COR-L47 (cell line): ENCODE data around the gene NTM.

Experiments
- DNase-seq: peaks from one replicate; lab custom pipeline; 2025; lab: John Stamatoyannopoulos, UW

Gene NTM

GRCh38 chr11:131373095-131373725 is 2.8 kb downstream of the NTM start:
- no peak for DNase-seq

- DNase-seq: no peak
These were observed 3.3 kb downstream of the NTM start for GRCh38 chr11:131373756-131374155.

GRCh38 chr11:131375421-131375820 is 5.0 kb downstream of the NTM start:
- no peak for DNase-seq

- DNase-seq: no peak
These were observed 5.5 kb downstream of the NTM start for GRCh38 chr11:131375915-131376314.

- no peak for DNase-seq
These were observed 8.5 kb downstream of the NTM start for GRCh38 chr11:131378931-131379330.

- no peak for DNase-seq
These were observed 15.5 kb downstream of the NTM start for GRCh38 chr11:131385763-131386390.

GRCh38 chr11:131386408-131386807 is 16.0 kb downstream of the NTM start:
- no peak for DNase-seq

- no peak for DNase-seq
These were observed 17.6 kb downstream of the NTM start for GRCh38 chr11:131388030-131388429.

- no peak for DNase-seq
These were observed 19.2 kb downstream of the NTM start for GRCh38 chr11:131389582-131389981.

- no peak for DNase-seq
These were observed 20.8 kb downstream of the NTM start for GRCh38 chr11:131391176-131391575.

- DNase-seq: no peak
These were observed 22.3 kb downstream of the NTM start for GRCh38 chr11:131392528-131393255.

- DNase-seq: no peak
These were observed 23.3 kb downstream of the NTM start for GRCh38 chr11:131393691-131394090.

- no peak for DNase-seq
These were observed 27.3 kb downstream of the NTM start for GRCh38 chr11:131397675-131398074.

- no peak for DNase-seq
These were observed 31.6 kb downstream of the NTM start for GRCh38 chr11:131402040-131402439.

- DNase-seq: no peak
These were observed 33.6 kb downstream of the NTM start for GRCh38 chr11:131404010-131404409.

- no peak for DNase-seq
These were observed 37.7 kb downstream of the NTM start for GRCh38 chr11:131408025-131408640.

GRCh38 chr11:131409345-131409744 is 38.9 kb downstream of the NTM start:
- DNase-seq: no peak

- no peak for DNase-seq
These were observed 41.2 kb downstream of the NTM start for GRCh38 chr11:131411636-131412035.

GRCh38 chr11:131412061-131412460 is 41.6 kb downstream of the NTM start:
- no peak for DNase-seq

GRCh38 chr11:131413217-131413616 is 42.8 kb downstream of the NTM start:
- no peak for DNase-seq

GRCh38 chr11:131418189-131418588 is 47.8 kb downstream of the NTM start:
- no peak for DNase-seq

GRCh38 chr11:131421066-131421855 is 50.8 kb downstream of the NTM start:
- DNase-seq: no peak
